Fibroblast of lung (primary cell): ENCODE data around the gene RUNDC3A. TPM values are rescaled to one million over a fixed set of nuclear protein-coding genes. Genes with fewer than 3 reads are reported as not detected.

Source experiments
- DNase-seq, 2 donors: peaks; one replicate each; pipeline versions ENCODE4 v3.0.0 to v3.0.0-alpha.2; 2010; ENCODE audit warnings: low read depth in 2 of 2
- H2AFZ ChIP-seq: 2 replicates; pipeline ENCODE4 v1.5.1; 2012; ENCODE audit warnings: low read length, control low read depth, inconsistent platforms
- H3K27ac ChIP-seq: 2 replicates; pipeline ENCODE4 v1.5.1; 2011; ENCODE audit warnings: low read length, control low read depth; ENCODE audit not compliant: insufficient read depth
- H3K27me3 ChIP-seq: 2 replicates; pipeline ENCODE4 v1.5.1; 2011; ENCODE audit warnings: mild to moderate bottlenecking, low read length; ENCODE audit not compliant: control insufficient read depth, insufficient read depth
- H3K36me3 ChIP-seq: 2 replicates; pipeline ENCODE4 v1.5.1; 2011; ENCODE audit warnings: low read length; ENCODE audit not compliant: control insufficient read depth, insufficient read depth
- H3K4me1 ChIP-seq: 2 replicates; pipeline ENCODE4 v1.5.1; 2011; ENCODE audit warnings: low read length; ENCODE audit not compliant: control insufficient read depth, insufficient read depth; ENCODE audit errors: extremely low read depth
- H3K4me2 ChIP-seq: 2 replicates; pipeline ENCODE4 v1.5.1; 2011; ENCODE audit warnings: low read length, control low read depth; ENCODE audit not compliant: insufficient read depth; ENCODE audit errors: extremely low read depth
- H3K4me3 ChIP-seq, 4 experiments: fragments of 200-600 bp in 1 of 4; sonication (generic) in 1 of 4; replicated peaks in 1 of 4; 2 replicates each; pipeline ENCODE4 v1.5.1; 2011 to 2016; ENCODE audit warnings: low read length in 4 of 4, low read depth in 3 of 4, mild to moderate bottlenecking in 3 of 4, control low read depth in 2 of 4, inconsistent platforms in 1 of 4, mixed read lengths in 1 of 4; ENCODE audit not compliant: insufficient read depth in 1 of 4; ENCODE audit errors: control extremely low read depth in 1 of 4
- H3K79me2 ChIP-seq: 2 replicates; pipeline ENCODE4 v1.5.1; 2012; ENCODE audit warnings: mild to moderate bottlenecking, low read length, inconsistent platforms; ENCODE audit not compliant: control insufficient read depth, insufficient read depth
- H3K9ac ChIP-seq: 2 replicates; pipeline ENCODE4 v1.5.1; 2011; ENCODE audit warnings: mild to moderate bottlenecking, low read length, control low read depth; ENCODE audit not compliant: insufficient read depth
- H3K9me3 ChIP-seq: 2 replicates; pipeline ENCODE4 v1.5.1; 2012; ENCODE audit warnings: low read depth, low read length; ENCODE audit not compliant: control insufficient read depth, insufficient read depth
- H4K20me1 ChIP-seq: 2 replicates; pipeline ENCODE4 v1.5.1; 2011; ENCODE audit warnings: low read length; ENCODE audit not compliant: control insufficient read depth, insufficient read depth; ENCODE audit errors: extremely low read depth
- CTCF ChIP-seq, 2 donors: IDR thresholded peaks in 1 of 2; conservative IDR thresholded peaks in 1 of 2; 1 replicate in 1 of 2; 2 replicates in 1 of 2; pipeline ENCODE4 v1.5.1; 2011 to 2012; ENCODE audit warnings: low read length in 2 of 2, control low read depth in 1 of 2, inconsistent platforms in 1 of 2, low read depth in 1 of 2, mild to moderate bottlenecking in 1 of 2
- EZH2 ChIP-seq: IDR thresholded peaks from 2 replicates; pipeline ENCODE4 v1.5.1; 2012; ENCODE audit warnings: low read length, control low read depth, mild to moderate bottlenecking; ENCODE audit errors: missing control alignments
- polyA plus RNA-seq, 2 donors: library from polyadenylated mRNA; depleted of rRNA in 1 of 2; stranded (reverse) in 1 of 2; unstranded in 1 of 2; fragments of >200 nt; gene quantifications; 2 replicates each; pipeline ENCODE4 v1.2.1, GENCODE V29; 2011 to 2012; ENCODE audit warnings: missing spikeins in 1 of 2
- total RNA-seq: library from RNA; depleted of rRNA; stranded (reverse); fragments of >200 nt; gene quantifications from 2 replicates; pipeline ENCODE4 v1.2.1, GENCODE V29; 2014

The RUNDC3A gene
- total and polyA plus RNA-seq, 2 donors (not counting 1 experiment from before 2014, with no cell fraction given) = not detected

GRCh38 chr17:44311562-44312181 is 3.3 kb downstream of the RUNDC3A start:
- no peaks in the 10 kb centered on the region for H3K9me3 ChIP-seq
- H3K27me3 ChIP-seq = peaks cover 38% of the 10 kb centered on the region
- no peak for TF ChIP-seq EZH2
- TF ChIP-seq CTCF (conservative IDR thresholded peaks at IDR 0.05 in 1 of 2, IDR thresholded peaks at IDR 0.05 in 1 of 2; ENCODE audit: low read depth in 1 of 2, low read length in 2 of 2) = no peak
- no peaks in the 10 kb centered on the region for H3K36me3 ChIP-seq
- no peak overlapping the region for H3K27ac ChIP-seq
- no peak for DNase-seq
- H3K4me1 ChIP-seq = no peaks in the 10 kb centered on the region
- H4K20me1 ChIP-seq = no peaks in the 10 kb centered on the region
- no peak overlapping the region for H3K9ac ChIP-seq
- H3K4me2 ChIP-seq = no peak overlapping the region
- H2AFZ ChIP-seq = no peak overlapping the region
- no peak overlapping the region for H3K4me3 ChIP-seq
- H3K79me2 ChIP-seq = no peaks in the 10 kb centered on the region

GRCh38 chr17:44312396-44313104 is 4.1 kb downstream of the RUNDC3A start:
- TF ChIP-seq EZH2 (no peak), CTCF (conservative IDR thresholded peaks at IDR 0.05 in 1 of 2, IDR thresholded peaks at IDR 0.05 in 1 of 2; ENCODE audit: low read depth in 1 of 2, low read length in 2 of 2) (no peak)

GRCh38 chr17:44314031-44314430 is 5.6 kb downstream of the RUNDC3A start:
- H3K27ac ChIP-seq = no peak overlapping the region
- no peaks in the 10 kb centered on the region for H3K4me1 ChIP-seq
- no peaks in the 10 kb centered on the region for H4K20me1 ChIP-seq
- no peak overlapping the region for H3K9ac ChIP-seq
- H3K4me3 ChIP-seq = no peak overlapping the region
- no peaks in the 10 kb centered on the region for H3K9me3 ChIP-seq
- no peaks in the 10 kb centered on the region for H3K36me3 ChIP-seq
- H3K4me2 ChIP-seq = no peak overlapping the region
- H3K27me3 ChIP-seq = peaks cover 29% of the 10 kb centered on the region
- no peak overlapping the region for H2AFZ ChIP-seq
- no peak for DNase-seq
- TF ChIP-seq CTCF (conservative IDR thresholded peaks at IDR 0.05 in 1 of 2, IDR thresholded peaks at IDR 0.05 in 1 of 2; ENCODE audit: low read depth in 1 of 2, low read length in 2 of 2) = no peak
- TF ChIP-seq EZH2 = no peak
- no peaks in the 10 kb centered on the region for H3K79me2 ChIP-seq

More at GRCh38 chr17:44312396-44313104, 4.1 kb downstream of the RUNDC3A start:
- no peak overlapping the region for H3K4me2 ChIP-seq
- DNase-seq = no peak
- no peak overlapping the region for H2AFZ ChIP-seq
- H3K9me3 ChIP-seq = no peaks in the 10 kb centered on the region
- H3K79me2 ChIP-seq = no peaks in the 10 kb centered on the region
- no peaks in the 10 kb centered on the region for H3K4me1 ChIP-seq
- H3K27ac ChIP-seq = no peak overlapping the region
- no peaks in the 10 kb centered on the region for H4K20me1 ChIP-seq
- H3K27me3 ChIP-seq = peaks cover 33% of the 10 kb centered on the region
- no peak overlapping the region for H3K4me3 ChIP-seq
- H3K36me3 ChIP-seq = no peaks in the 10 kb centered on the region
- H3K9ac ChIP-seq = no peak overlapping the region
